ENCODE data around the gene RPGRIP1. TPM values are rescaled to one million over a fixed set of nuclear protein-coding genes. Genes with fewer than 3 reads are reported as not detected.

The RPGRIP1 gene
- total RNA-seq, 1 donor, result under 0.01 TPM

- Histone ChIP-seq H3K9me3 (ENCODE audit: low read depth, low read length) (no peaks in the 10 kb centered on the region), H3K4me3 (ENCODE audit: insufficient read depth, low read length) (no peak overlapping the region), H3K4me2 (ENCODE audit: insufficient read depth, low read length) (peak overlapping the region; percentile 14), H3K36me3 (ENCODE audit: insufficient read depth, low read length) (peaks cover 87% of the 10 kb centered on the region), H3K79me2 (ENCODE audit: insufficient read depth, low read length) (peaks cover 95% of the 10 kb centered on the region), H3K27ac (ENCODE audit: low read depth, low read length) (peak overlapping the region; percentile 48), H4K20me1 (ENCODE audit: insufficient read depth, low read length) (peaks cover 93% of the 10 kb centered on the region), H2AFZ (ENCODE audit: low read length) (no peak overlapping the region), H3K27me3 (ENCODE audit: insufficient read depth, low read length) (no peaks in the 10 kb centered on the region), H3K4me1 (ENCODE audit: insufficient read depth, low read length) (peaks cover 69% of the 10 kb centered on the region)
- no peak for TF ChIP-seq CTCF (IDR thresholded peaks at IDR 0.05; ENCODE audit: extremely low read depth, low read depth, low read length)
- DNase-seq (ENCODE audit: insufficient read length, low spot score, missing footprints), result no peak
Measured at GRCh38 chr14:21258889-21259787, 20.7 kb upstream of the RPGRIP1 start.

- peak overlapping the region; percentile 55 for H3K27ac ChIP-seq (ENCODE audit: low read depth, low read length)
- H3K9me3 ChIP-seq (ENCODE audit: low read depth, low read length), result no peaks in the 10 kb centered on the region
- H4K20me1 ChIP-seq (ENCODE audit: insufficient read depth, low read length), result peaks cover 94% of the 10 kb centered on the region
- peaks cover 77% of the 10 kb centered on the region for H3K4me1 ChIP-seq (ENCODE audit: insufficient read depth, low read length)
- H3K27me3 ChIP-seq (ENCODE audit: insufficient read depth, low read length), result no peaks in the 10 kb centered on the region
- peak overlapping the region; percentile 93 for H3K4me2 ChIP-seq (ENCODE audit: insufficient read depth, low read length)
- no peak for TF ChIP-seq CTCF (IDR thresholded peaks at IDR 0.05; ENCODE audit: extremely low read depth, low read depth, low read length)
- peaks cover 87% of the 10 kb centered on the region for H3K36me3 ChIP-seq (ENCODE audit: insufficient read depth, low read length)
- H2AFZ ChIP-seq (ENCODE audit: low read length), result no peak overlapping the region
- DNase-seq (ENCODE audit: insufficient read length, low spot score, missing footprints), result no peak
- H3K79me2 ChIP-seq (ENCODE audit: insufficient read depth, low read length), result peaks cover 94% of the 10 kb centered on the region
- no peak overlapping the region for H3K4me3 ChIP-seq (ENCODE audit: insufficient read depth, low read length)
Measured at GRCh38 chr14:21261824-21262223, 18.1 kb upstream of the RPGRIP1 start.

- no peaks in the 10 kb centered on the region for H3K27me3 ChIP-seq (ENCODE audit: insufficient read depth, low read length)
- no peak for TF ChIP-seq CTCF (IDR thresholded peaks at IDR 0.05; ENCODE audit: extremely low read depth, low read depth, low read length)
- H3K36me3 ChIP-seq (ENCODE audit: insufficient read depth, low read length), result peaks cover 85% of the 10 kb centered on the region
- no peaks in the 10 kb centered on the region for H3K9me3 ChIP-seq (ENCODE audit: low read depth, low read length)
- H4K20me1 ChIP-seq (ENCODE audit: insufficient read depth, low read length), result peaks cover 93% of the 10 kb centered on the region
- no peak overlapping the region for H2AFZ ChIP-seq (ENCODE audit: low read length)
- peaks cover 76% of the 10 kb centered on the region for H3K4me1 ChIP-seq (ENCODE audit: insufficient read depth, low read length)
- DNase-seq (ENCODE audit: insufficient read length, low spot score, missing footprints), result no peak
- peak overlapping the region; percentile 93 for H3K4me2 ChIP-seq (ENCODE audit: insufficient read depth, low read length)
- H3K79me2 ChIP-seq (ENCODE audit: insufficient read depth, low read length), result peaks cover 94% of the 10 kb centered on the region
- no peak overlapping the region for H3K4me3 ChIP-seq (ENCODE audit: insufficient read depth, low read length)
- H3K27ac ChIP-seq (ENCODE audit: low read depth, low read length), result peak overlapping the region; percentile 55
Measured at GRCh38 chr14:21262410-21262809, 17.5 kb upstream of the RPGRIP1 start.

- peaks cover 86% of the 10 kb centered on the region for H3K36me3 ChIP-seq (ENCODE audit: insufficient read depth, low read length)
- peaks cover 66% of the 10 kb centered on the region for H3K4me1 ChIP-seq (ENCODE audit: insufficient read depth, low read length)
- H2AFZ ChIP-seq (ENCODE audit: low read length), result no peak overlapping the region
- no peak for DNase-seq (ENCODE audit: insufficient read length, low spot score, missing footprints)
- H3K27me3 ChIP-seq (ENCODE audit: insufficient read depth, low read length), result no peaks in the 10 kb centered on the region
- TF ChIP-seq CTCF (IDR thresholded peaks at IDR 0.05; ENCODE audit: extremely low read depth, low read depth, low read length), result no peak
- H3K79me2 ChIP-seq (ENCODE audit: insufficient read depth, low read length), result peaks cover 94% of the 10 kb centered on the region
- peak overlapping the region; percentile 93 for H3K4me2 ChIP-seq (ENCODE audit: insufficient read depth, low read length)
- peak overlapping the region; percentile 53 for H3K27ac ChIP-seq (ENCODE audit: low read depth, low read length)
- no peaks in the 10 kb centered on the region for H3K9me3 ChIP-seq (ENCODE audit: low read depth, low read length)
- peaks cover 93% of the 10 kb centered on the region for H4K20me1 ChIP-seq (ENCODE audit: insufficient read depth, low read length)
- peak overlapping the region; percentile 36 for H3K4me3 ChIP-seq (ENCODE audit: insufficient read depth, low read length)
Measured at GRCh38 chr14:21263284-21264024, 16.4 kb upstream of the RPGRIP1 start.

All from osteoblast (primary cell).